WTC11 (cell line): ENCODE data around the gene USP50. TPM values are rescaled to one million over a fixed set of nuclear protein-coding genes. Genes with fewer than 3 reads are reported as not detected.
A peak's percentile ranks its signal among the peaks of the same experiment; 100 is the strongest.

ENCODE experiments used
- ATAC-seq: fragments of 200-7000 bp; cut with Tn5 transposase; 2 replicates; pipeline ENCODE4 v1.10.0; 2021; ENCODE audit warnings: mild to moderate bottlenecking, moderate library complexity
- CTCF ChIA-PET: fragments of 300-600 bp; sonication (Branson Sonifier 250); formaldehyde crosslinking; loops from one replicate; lab custom pipeline; 2021; ENCODE audit warnings: antibody characterized with exemption; lab: Charles Lee
- POLR2A ChIA-PET: fragments of 350-600 bp; sonication (Branson Sonifier 250); formaldehyde crosslinking; loops from one replicate; lab custom pipeline; 2021; ENCODE audit warnings: antibody characterized with exemption; lab: Charles Lee
- DNase-seq: peaks from one replicate; pipeline ENCODE4 v3.0.0; 2021; ENCODE audit warnings: low spot score
- H3K27ac Mint-ChIP-seq: 2 replicates; pipeline ENCODE4 v1.8.0; 2021; ENCODE audit warnings: mixed read lengths
- H3K27me3 Mint-ChIP-seq: 2 replicates; pipeline ENCODE4 v1.8.0; 2021; ENCODE audit warnings: low read depth, mild to moderate bottlenecking, moderate library complexity, mixed read lengths
- H3K36me3 Mint-ChIP-seq: 2 replicates; pipeline ENCODE4 v1.8.0; 2021; ENCODE audit warnings: mixed read lengths
- H3K4me1 Mint-ChIP-seq: 2 replicates; pipeline ENCODE4 v1.8.0; 2022; ENCODE audit warnings: mixed read lengths
- H3K4me3 Mint-ChIP-seq: 2 replicates; pipeline ENCODE4 v1.8.0; 2021; ENCODE audit warnings: mild to moderate bottlenecking, moderate library complexity, mixed read lengths
- H3K9me3 Mint-ChIP-seq: 2 replicates; pipeline ENCODE4 v1.8.0; 2021; ENCODE audit warnings: mixed read lengths
- ATF3 ChIP-seq: sonication (generic); formaldehyde crosslinking; conservative IDR thresholded peaks from 2 replicates; pipeline ENCODE4 v1.8.1; 2022; ENCODE audit warnings: mild to moderate bottlenecking, missing genetic modification reagents
- CREB1 ChIP-seq: sonication (generic); formaldehyde crosslinking; IDR thresholded peaks from 2 replicates; pipeline ENCODE4 v1.8.0; 2023; ENCODE audit warnings: mild to moderate bottlenecking, missing genetic modification reagents
- ELF4 ChIP-seq: sonication (generic); formaldehyde crosslinking; IDR thresholded peaks from 2 replicates; pipeline ENCODE4 v1.8.1; 2022; ENCODE audit warnings: low read depth, mild to moderate bottlenecking, moderate library complexity, missing genetic modification reagents
- FOXK1 ChIP-seq: sonication (generic); formaldehyde crosslinking; IDR thresholded peaks from 2 replicates; pipeline ENCODE4 v1.8.0; 2022; ENCODE audit warnings: mild to moderate bottlenecking, moderate library complexity, missing genetic modification reagents
- GRHL2 ChIP-seq: fragments of 250-450 bp; sonication (Bioruptor Pico); IDR thresholded peaks from 2 replicates; pipeline ENCODE4 v1.8.0; 2022; ENCODE audit warnings: mild to moderate bottlenecking, moderate library complexity; ENCODE audit not compliant: insufficient replicate concordance, severe bottlenecking
- GTF2I ChIP-seq: fragments of 250-450 bp; sonication (Bioruptor Pico); conservative IDR thresholded peaks from 2 replicates; pipeline ENCODE4 v1.4.0; 2021; ENCODE audit warnings: mild to moderate bottlenecking
- IRF1 ChIP-seq: sonication (generic); formaldehyde crosslinking; IDR thresholded peaks from 2 replicates; pipeline ENCODE4 v1.8.0; 2023; ENCODE audit warnings: missing genetic modification reagents
- MYBL2 ChIP-seq: sonication (generic); formaldehyde crosslinking; IDR thresholded peaks from 2 replicates; pipeline ENCODE4 v1.8.1; 2023; ENCODE audit warnings: mild to moderate bottlenecking, moderate library complexity, missing genetic modification reagents
- NR3C1 ChIP-seq: sonication (generic); formaldehyde crosslinking; conservative IDR thresholded peaks from 2 replicates; pipeline ENCODE4 v1.8.1; 2023; ENCODE audit warnings: low read depth, mild to moderate bottlenecking, missing genetic modification reagents
- SMAD3 ChIP-seq: sonication (generic); formaldehyde crosslinking; IDR thresholded peaks from 2 replicates; pipeline ENCODE4 v1.8.0; 2022; ENCODE audit warnings: missing genetic modification reagents, mild to moderate bottlenecking, borderline replicate concordance
- SOX15 ChIP-seq: fragments of 250-450 bp; sonication (Bioruptor Pico); IDR thresholded peaks from 2 replicates; pipeline ENCODE4 v1.9.0; 2021; ENCODE audit warnings: mild to moderate bottlenecking
- TP53 ChIP-seq: sonication (generic); formaldehyde crosslinking; IDR thresholded peaks from 2 replicates; pipeline ENCODE4 v1.8.1; 2023; ENCODE audit warnings: mild to moderate bottlenecking, missing genetic modification reagents
- total RNA-seq: library from RNA; stranded (reverse); gene quantifications from 3 replicates; pipeline ENCODE4 v1.2.3, GENCODE V29; 2021
- TF ChIP-seq, protein P1 (sequence below): sonication (generic); formaldehyde crosslinking; IDR thresholded peaks from 2 replicates; pipeline ENCODE4 v1.8.1; 2023; ENCODE audit warnings: mild to moderate bottlenecking, missing genetic modification reagents, moderate library complexity
- TF ChIP-seq, protein P2 (sequence below): fragments of 250-450 bp; sonication (Bioruptor Pico); IDR thresholded peaks from 2 replicates; pipeline ENCODE4 v2.1.2; 2022; ENCODE audit warnings: mild to moderate bottlenecking, moderate library complexity
- TF ChIP-seq, protein P3 (sequence below): sonication (generic); formaldehyde crosslinking; IDR thresholded peaks from 2 replicates; pipeline ENCODE4 v1.8.1; 2022; ENCODE audit warnings: missing genetic modification reagents, borderline replicate concordance
- TF ChIP-seq, protein P4 (sequence below): sonication (generic); formaldehyde crosslinking; IDR thresholded peaks from 2 replicates; pipeline ENCODE4 v1.8.1; 2023; ENCODE audit warnings: mild to moderate bottlenecking, missing genetic modification reagents, moderate library complexity
- TF ChIP-seq, protein P5 (sequence below): sonication (generic); formaldehyde crosslinking; IDR thresholded peaks from 2 replicates; pipeline ENCODE4 v1.8.1; 2022; ENCODE audit warnings: mild to moderate bottlenecking, moderate library complexity, missing genetic modification reagents
- TF ChIP-seq, protein P6 (sequence below): sonication (generic); formaldehyde crosslinking; IDR thresholded peaks from 2 replicates; pipeline ENCODE4 v1.8.1; 2022; ENCODE audit warnings: mild to moderate bottlenecking, missing genetic modification reagents, moderate library complexity, borderline replicate concordance

Gene USP50
- total RNA-seq, 1 experiment from 2014 or later = not detected

DNA sequence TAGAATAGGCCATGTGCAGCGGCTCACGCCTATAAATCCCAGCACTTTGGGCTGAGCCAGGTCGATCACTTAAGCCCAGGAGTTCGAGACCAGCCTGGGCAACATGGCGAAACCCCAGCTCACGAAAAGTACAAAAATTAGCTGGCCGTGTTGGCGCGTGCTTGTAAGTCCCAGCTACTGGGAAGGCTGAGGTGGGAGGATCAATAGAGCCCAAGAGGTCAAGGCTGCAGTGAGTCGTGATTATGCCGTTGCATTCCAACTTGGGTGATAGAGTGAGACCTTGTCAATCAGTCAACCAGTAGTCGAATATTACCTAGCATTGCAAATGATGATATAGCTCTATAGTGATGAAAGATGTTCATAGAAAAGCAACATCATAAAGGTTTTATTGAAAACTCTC, 70.3 kb downstream of the USP50 start:
- TF ChIP-seq, protein P1, sequence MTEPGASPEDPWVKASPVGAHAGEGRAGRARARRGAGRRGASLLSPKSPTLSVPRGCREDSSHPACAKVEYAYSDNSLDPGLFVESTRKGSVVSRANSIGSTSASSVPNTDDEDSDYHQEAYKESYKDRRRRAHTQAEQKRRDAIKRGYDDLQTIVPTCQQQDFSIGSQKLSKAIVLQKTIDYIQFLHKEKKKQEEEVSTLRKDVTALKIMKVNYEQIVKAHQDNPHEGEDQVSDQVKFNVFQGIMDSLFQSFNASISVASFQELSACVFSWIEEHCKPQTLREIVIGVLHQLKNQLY (CRISPR knock-in tag) = no peak
- no peak for TF ChIP-seq SMAD3
- Mint-ChIP-seq H3K27me3 (no peaks in the 10 kb centered on the region), H3K4me1 (no peaks in the 10 kb centered on the region), H3K9me3 (no peaks in the 10 kb centered on the region), H3K27ac (no peak overlapping the region), H3K36me3 (peaks cover 31% of the 10 kb centered on the region), H3K4me3 (no peak overlapping the region)
- no peak for DNase-seq
- no peak for ATAC-seq
- CTCF ChIA-PET = interaction anchor here (0.6 kb wide), 1 partner anchor 354 kb away, joined by 4 read pairs; no protein-coding TSS in a partner anchor
- POLR2A ChIA-PET = no interaction called here

DNA sequence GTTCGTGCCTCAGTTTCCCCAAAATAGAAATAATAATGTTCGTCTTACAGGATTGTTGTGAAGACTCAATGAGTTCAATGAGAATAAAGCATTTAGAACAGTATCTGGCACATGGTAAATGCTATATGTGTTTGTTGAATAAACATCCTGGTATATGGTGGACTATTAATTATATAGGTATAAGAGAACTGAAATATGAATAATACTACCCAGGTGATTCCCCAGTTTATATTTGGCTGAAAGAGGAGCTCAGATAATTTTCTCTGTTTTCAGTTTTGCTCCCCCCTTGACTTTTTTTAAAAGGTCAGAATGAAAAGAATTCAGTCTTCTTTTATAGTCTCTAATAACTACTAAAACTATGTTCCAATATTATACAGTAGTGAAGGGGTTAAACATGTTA, 75.4 kb downstream of the USP50 start:
- no peak for ATAC-seq
- H3K27ac Mint-ChIP-seq = no peak overlapping the region
- CTCF ChIA-PET = no interaction called here
- no peaks in the 10 kb centered on the region for H3K9me3 Mint-ChIP-seq
- no peaks in the 10 kb centered on the region for H3K27me3 Mint-ChIP-seq
- H3K4me1 Mint-ChIP-seq = peaks cover 12% of the 10 kb centered on the region
- no peak overlapping the region for H3K4me3 Mint-ChIP-seq
- TF ChIP-seq, protein P2, sequence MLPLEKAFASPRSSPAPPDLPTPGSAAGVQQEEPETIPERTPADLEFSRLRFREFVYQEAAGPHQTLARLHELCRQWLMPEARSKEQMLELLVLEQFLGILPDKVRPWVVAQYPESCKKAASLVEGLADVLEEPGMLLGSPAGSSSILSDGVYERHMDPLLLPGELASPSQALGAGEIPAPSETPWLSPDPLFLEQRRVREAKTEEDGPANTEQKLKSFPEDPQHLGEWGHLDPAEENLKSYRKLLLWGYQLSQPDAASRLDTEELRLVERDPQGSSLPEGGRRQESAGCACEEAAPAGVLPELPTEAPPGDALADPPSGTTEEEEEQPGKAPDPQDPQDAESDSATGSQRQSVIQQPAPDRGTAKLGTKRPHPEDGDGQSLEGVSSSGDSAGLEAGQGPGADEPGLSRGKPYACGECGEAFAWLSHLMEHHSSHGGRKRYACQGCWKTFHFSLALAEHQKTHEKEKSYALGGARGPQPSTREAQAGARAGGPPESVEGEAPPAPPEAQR = no peak
- TF ChIP-seq SOX15 (CRISPR knock-in tag) = no peak
- TF ChIP-seq GTF2I = no peak
- TF ChIP-seq ATF3 (CRISPR knock-in tag) = no peak
- TF ChIP-seq, protein P3, sequence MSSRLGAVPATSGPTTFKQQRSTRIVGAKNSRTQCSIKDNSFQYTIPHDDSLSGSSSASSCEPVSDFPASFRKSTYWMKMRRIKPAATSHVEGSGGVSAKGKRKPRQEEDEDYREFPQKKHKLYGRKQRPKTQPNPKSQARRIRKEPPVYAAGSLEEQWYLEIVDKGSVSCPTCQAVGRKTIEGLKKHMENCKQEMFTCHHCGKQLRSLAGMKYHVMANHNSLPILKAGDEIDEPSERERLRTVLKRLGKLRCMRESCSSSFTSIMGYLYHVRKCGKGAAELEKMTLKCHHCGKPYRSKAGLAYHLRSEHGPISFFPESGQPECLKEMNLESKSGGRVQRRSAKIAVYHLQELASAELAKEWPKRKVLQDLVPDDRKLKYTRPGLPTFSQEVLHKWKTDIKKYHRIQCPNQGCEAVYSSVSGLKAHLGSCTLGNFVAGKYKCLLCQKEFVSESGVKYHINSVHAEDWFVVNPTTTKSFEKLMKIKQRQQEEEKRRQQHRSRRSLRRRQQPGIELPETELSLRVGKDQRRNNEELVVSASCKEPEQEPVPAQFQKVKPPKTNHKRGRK (CRISPR knock-in tag) = no peak
- TF ChIP-seq TP53 (CRISPR knock-in tag) = no peak
- TF ChIP-seq, protein P4, sequence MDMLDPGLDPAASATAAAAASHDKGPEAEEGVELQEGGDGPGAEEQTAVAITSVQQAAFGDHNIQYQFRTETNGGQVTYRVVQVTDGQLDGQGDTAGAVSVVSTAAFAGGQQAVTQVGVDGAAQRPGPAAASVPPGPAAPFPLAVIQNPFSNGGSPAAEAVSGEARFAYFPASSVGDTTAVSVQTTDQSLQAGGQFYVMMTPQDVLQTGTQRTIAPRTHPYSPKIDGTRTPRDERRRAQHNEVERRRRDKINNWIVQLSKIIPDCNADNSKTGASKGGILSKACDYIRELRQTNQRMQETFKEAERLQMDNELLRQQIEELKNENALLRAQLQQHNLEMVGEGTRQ (CRISPR knock-in tag) = no peak
- TF ChIP-seq GRHL2 (CRISPR knock-in tag) = no peak
- TF ChIP-seq, protein P5, sequence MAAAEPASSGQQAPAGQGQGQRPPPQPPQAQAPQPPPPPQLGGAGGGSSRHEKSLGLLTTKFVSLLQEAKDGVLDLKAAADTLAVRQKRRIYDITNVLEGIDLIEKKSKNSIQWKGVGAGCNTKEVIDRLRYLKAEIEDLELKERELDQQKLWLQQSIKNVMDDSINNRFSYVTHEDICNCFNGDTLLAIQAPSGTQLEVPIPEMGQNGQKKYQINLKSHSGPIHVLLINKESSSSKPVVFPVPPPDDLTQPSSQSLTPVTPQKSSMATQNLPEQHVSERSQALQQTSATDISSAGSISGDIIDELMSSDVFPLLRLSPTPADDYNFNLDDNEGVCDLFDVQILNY (CRISPR knock-in tag) = no peak
- no peak for TF ChIP-seq MYBL2 (CRISPR knock-in tag)
- TF ChIP-seq CREB1 (CRISPR knock-in tag) = no peak
- TF ChIP-seq, all 79 proteins: peak for 0
- POLR2A ChIA-PET = interaction anchor here (0.6 kb wide), 1 partner anchor 1453 kb away, joined by 4 read pairs; no protein-coding TSS in a partner anchor
- no peak for DNase-seq
- peaks cover 10% of the 10 kb centered on the region for H3K36me3 Mint-ChIP-seq

DNA sequence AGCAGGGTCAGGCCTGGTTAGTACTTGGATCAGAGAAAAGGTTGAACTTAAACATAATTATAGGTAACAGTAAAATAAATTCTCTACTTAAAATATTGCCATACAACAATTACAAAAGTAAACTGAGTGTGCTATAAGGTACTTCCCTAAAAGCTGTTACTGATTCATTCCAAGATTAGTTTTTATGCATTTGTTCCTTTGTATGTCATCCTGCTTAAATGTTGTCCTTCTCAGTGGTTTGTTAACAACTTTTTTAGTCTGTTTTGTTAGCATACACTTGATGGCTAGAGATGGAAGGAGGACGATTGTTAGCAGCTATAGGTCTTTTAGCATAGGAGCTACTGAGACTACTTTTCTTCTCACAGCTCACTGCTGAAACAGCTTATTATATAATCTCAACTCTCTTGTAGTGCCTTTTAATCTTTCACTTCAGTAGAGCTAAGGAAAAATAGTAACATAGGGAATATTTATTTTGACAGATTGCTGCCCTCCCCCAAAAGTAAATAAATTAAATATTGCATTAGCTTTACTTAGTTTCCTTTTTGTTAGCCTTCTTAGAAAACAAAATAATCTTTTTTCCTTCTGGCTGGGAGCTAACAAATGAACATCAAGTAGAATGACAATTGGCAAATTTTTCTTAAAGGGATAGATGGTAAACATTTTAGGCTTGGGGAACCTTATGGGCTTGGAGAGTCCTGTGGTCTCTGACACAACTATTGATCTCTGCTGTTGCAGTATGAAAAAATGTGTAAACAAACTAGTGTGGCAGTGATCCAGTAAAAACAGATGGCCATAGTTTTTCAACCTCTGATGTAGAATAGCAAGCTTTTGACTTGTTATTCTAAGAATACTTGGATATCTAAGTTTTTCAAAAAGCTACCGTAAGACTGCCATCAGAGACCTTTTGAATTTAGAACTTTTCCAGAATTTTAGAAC, 82.8 kb downstream of the USP50 start:
- H3K27ac Mint-ChIP-seq = peak overlapping the region; percentile 85
- no peaks in the 10 kb centered on the region for H3K27me3 Mint-ChIP-seq
- no peak for DNase-seq
- no peaks in the 10 kb centered on the region for H3K9me3 Mint-ChIP-seq
- ChIA-PET POLR2A (interaction anchor here (0.6 kb wide), 2 partner anchors 53 to 1921 kb away, joined by 3 to 4 read pairs; no protein-coding TSS in a partner anchor), CTCF (no interaction called here)
- peaks cover 28% of the 10 kb centered on the region for H3K36me3 Mint-ChIP-seq
- no peak for ATAC-seq
- H3K4me1 Mint-ChIP-seq = peaks cover 47% of the 10 kb centered on the region
- TF ChIP-seq ELF4 (CRISPR knock-in tag) (no peak), SMAD3 (no peak), IRF1 (CRISPR knock-in tag) (no peak), NR3C1 (CRISPR knock-in tag) (no peak), FOXK1 (no peak)
- TF ChIP-seq, protein P6, sequence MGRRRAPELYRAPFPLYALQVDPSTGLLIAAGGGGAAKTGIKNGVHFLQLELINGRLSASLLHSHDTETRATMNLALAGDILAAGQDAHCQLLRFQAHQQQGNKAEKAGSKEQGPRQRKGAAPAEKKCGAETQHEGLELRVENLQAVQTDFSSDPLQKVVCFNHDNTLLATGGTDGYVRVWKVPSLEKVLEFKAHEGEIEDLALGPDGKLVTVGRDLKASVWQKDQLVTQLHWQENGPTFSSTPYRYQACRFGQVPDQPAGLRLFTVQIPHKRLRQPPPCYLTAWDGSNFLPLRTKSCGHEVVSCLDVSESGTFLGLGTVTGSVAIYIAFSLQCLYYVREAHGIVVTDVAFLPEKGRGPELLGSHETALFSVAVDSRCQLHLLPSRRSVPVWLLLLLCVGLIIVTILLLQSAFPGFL (CRISPR knock-in tag) = no peak
- H3K4me3 Mint-ChIP-seq = no peak overlapping the region
